GM18505 (cell line): ENCODE data around the gene UGT1A5.

Source experiments
- ATAC-seq: cut with Tn5 transposase; IDR thresholded peaks from one replicate; pipeline ENCODE4 v1.9.1; 2021; ENCODE audit not compliant: unreplicated experiment
- POLR2A ChIP-seq: IDR thresholded peaks from 4 replicates; pipeline ENCODE4 v1.6.1; 2011; ENCODE audit warnings: borderline replicate concordance; ENCODE audit not compliant: insufficient read depth, insufficient read length; ENCODE audit errors: extremely low read depth

The UGT1A5 gene

GRCh38 chr2:233766416-233766815, 53.7 kb downstream of the UGT1A5 start:
- ATAC-seq: no peak
- no peak for TF ChIP-seq POLR2A

GRCh38 chr2:233768076-233768475, 55.4 kb downstream of the UGT1A5 start:
- ATAC-seq: no peak
- TF ChIP-seq POLR2A: no peak

GRCh38 chr2:233769260-233769659, 56.6 kb downstream of the UGT1A5 start:
- no peak for TF ChIP-seq POLR2A
- no peak for ATAC-seq

DNA sequence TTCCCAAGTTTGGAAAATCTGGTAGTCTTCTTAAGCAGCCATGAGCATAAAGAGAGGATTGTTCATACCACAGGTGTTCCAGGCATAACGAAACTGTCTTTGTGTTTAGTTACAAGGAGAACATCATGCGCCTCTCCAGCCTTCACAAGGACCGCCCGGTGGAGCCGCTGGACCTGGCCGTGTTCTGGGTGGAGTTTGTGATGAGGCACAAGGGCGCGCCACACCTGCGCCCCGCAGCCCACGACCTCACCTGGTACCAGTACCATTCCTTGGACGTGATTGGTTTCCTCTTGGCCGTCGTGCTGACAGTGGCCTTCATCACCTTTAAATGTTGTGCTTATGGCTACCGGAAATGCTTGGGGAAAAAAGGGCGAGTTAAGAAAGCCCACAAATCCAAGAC, 59.4 kb downstream of the UGT1A5 start:
- no peak for TF ChIP-seq POLR2A
- no peak for ATAC-seq

GRCh38 chr2:233772583-233772982, 59.9 kb downstream of the UGT1A5 start:
- ATAC-seq: no peak
- TF ChIP-seq POLR2A: no peak

DNA sequence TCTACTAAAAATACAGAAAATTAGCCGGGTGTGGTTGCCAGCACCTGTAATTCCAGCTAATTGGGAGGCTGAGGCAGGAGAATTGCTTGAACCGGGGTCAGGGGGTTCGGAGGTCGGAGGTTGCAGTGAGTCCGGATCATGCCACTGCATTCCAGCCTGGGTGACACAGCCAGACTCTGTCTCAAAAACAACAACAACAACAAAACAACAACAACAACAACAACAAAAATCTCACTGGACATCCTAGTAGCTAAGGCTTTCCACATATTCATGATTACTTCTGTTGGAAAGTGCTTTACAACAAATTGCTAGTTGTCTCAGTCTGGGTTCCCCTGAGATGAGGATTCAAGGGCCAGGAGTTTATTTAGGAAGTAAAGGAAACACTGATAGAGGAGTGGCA, 61.1 kb downstream of the UGT1A5 start:
- no peak for TF ChIP-seq POLR2A
- no peak for ATAC-seq

DNA sequence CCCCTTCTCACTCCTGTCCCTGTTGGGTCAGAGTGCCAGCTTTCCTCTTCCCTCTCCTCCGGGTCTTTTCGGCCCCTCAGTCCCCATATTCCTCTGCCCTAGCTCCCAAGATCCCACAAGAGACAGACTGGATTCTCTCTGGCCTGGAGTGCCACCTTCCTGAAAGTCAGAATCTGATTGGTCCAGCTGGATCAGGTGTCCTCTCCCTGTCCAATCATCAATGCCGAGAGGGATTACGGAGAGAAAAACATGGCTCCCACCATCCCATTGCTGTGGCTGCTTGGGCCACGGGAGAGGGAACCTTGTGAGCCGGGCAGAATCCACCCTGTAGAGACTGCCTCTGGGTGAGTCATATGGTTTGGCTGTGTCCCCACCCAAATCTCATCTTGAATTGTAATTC, 62.7 kb downstream of the UGT1A5 start:
- no peak for TF ChIP-seq POLR2A
- ATAC-seq: no peak

DNA sequence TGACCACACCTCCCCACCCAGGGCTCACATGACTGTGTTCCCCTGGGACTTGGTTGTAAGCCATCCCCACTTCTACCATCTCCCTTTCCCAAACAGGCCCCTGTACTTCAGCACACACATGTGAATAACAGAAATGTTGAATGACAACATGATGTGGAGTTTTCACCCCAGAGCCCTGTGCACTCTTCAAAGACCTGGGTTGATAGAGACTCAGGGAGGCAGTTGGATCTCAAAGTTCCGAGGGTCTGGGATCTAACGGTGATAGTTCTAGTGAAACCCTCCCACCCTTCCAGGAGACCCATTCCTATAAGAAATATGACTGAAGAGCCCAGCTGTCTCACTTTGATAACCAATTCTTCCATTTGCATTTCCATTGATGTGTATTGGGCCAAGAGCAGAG, 65.3 kb downstream of the UGT1A5 start, which contains the start of gene MROH2A:
Gene MROH2A (plus strand): TSS at position 301 of the 400 bp plus-strand sequence. CDS start 1,029 bp downstream, outside the sequence.
- TF ChIP-seq POLR2A: no peak
- ATAC-seq: no peak

DNA sequence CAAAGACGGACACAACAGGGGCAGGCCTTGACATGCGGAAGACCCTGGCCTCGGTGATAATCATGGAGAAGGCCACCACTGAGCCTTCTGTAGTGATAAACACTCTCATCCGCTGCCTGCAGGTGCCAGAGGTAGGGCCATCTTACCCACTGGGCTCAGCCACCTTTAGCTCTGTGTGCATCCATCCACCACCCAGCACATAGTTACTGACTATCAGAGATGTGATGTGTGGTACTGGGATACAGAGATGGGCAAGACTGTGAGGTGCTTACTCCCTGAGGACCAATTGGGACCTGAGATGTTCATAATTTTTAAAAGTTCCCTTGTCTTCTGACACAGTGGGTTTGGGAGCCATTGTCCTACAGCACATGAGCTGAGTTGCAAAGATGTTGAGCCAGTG, 67.0 kb downstream of the UGT1A5 start:
- ATAC-seq: no peak
- TF ChIP-seq POLR2A: no peak

- no peak for ATAC-seq
- TF ChIP-seq POLR2A: no peak
Measured at GRCh38 chr2:233780771-233781170, 68.1 kb downstream of the UGT1A5 start.

DNA sequence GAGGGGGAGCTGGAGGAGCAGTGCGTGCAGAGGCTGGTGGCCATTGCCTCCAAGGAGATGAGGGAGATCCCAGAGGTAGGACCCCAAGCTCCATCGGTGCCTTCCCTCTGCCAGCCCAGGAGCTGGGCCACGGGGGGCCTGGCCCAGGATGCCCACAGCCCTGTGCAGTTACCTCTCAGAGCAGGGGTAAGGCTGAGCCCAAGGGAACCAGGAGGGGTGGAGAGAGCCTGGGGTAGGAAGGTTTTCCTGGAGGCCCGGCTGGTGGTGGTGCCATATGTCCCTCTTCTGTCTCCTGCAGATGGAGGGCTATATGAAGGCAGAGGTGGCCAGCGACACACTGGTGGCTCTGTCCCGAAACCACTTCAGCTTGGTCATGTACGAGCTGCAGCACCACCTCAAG, 76.8 kb downstream of the UGT1A5 start:
- ATAC-seq: no peak
- no peak for TF ChIP-seq POLR2A

DNA sequence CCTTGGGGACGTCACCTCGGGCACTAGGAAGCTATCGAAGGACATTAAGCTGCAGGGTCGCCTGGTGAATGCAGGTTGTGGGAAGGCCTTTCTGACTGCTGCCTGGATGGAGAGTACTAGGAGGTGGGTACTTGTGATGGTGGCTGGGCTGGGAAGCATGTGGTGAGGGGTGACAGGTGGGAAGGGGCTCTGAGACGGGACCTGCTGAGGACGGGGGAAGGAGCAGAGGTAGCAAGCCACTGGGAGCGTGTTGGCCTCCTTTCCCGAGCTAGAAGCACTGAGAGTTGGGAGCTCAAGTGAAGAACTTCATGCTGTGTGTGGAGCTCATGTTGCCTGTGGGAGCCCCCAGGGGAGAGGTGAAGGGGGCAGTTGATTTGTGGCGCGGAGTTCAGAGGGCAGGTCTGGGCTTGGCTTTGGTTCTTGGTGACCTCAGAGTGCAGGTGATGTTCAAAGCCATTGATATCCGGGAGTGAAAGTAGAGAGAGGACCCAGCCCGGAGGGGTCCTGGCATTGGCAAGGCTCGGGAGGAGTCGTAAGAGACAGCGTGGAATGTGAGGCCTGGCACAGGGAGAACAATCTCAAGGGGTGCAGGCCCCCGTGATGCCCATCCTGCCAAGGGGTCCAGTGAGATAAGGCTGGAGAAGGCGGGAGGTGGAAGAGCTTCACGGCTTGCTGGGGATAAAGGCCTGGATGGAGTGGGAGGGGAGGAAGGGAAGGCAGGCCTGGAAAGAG, 78.6 kb downstream of the UGT1A5 start:
- ATAC-seq: no peak
- no peak for TF ChIP-seq POLR2A

DNA sequence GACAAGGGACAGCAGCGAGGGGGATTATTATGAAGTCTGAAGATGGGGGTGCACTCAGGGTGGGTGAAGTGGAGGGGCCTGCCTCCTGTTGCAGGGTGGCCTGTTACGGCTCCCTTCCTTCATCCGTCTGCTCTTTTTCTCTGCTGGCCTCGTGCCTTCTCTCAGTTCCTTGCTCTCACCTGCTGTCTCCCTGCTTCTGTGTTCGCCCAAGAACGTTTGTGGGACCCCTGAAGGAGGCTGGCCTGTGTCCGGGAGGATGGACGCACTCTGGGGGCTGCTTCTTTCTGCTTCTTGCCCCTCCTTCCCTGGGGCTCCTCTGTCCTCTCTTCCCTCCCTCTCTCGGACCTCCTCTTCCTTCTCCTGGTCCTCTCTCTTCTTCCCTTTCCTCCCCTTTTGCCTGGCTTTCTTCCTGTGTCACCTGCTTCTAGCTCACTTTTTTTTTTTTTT, 79.2 kb downstream of the UGT1A5 start:
- no peak for TF ChIP-seq POLR2A
- no peak for ATAC-seq

DNA sequence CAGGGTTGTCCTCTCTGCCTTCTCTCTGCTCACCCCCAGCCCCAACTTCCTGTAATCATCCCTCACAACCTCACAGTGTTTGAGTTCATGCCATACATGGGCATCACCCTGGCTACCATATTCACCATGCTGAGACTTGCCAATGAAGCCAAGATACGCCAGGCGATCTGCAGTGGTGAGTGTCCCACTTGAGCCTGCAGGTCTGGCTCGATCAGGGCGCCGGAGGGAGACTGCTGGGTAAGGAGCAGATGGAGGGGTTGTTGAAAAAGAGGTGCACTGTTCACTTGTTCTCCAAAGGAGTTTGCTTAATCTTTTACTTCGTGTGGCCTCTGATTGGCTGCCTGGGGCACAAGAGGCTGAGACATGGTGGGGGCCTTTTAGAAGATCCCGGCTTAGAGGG, 80.0 kb downstream of the UGT1A5 start:
- no peak for TF ChIP-seq POLR2A
- no peak for ATAC-seq

DNA sequence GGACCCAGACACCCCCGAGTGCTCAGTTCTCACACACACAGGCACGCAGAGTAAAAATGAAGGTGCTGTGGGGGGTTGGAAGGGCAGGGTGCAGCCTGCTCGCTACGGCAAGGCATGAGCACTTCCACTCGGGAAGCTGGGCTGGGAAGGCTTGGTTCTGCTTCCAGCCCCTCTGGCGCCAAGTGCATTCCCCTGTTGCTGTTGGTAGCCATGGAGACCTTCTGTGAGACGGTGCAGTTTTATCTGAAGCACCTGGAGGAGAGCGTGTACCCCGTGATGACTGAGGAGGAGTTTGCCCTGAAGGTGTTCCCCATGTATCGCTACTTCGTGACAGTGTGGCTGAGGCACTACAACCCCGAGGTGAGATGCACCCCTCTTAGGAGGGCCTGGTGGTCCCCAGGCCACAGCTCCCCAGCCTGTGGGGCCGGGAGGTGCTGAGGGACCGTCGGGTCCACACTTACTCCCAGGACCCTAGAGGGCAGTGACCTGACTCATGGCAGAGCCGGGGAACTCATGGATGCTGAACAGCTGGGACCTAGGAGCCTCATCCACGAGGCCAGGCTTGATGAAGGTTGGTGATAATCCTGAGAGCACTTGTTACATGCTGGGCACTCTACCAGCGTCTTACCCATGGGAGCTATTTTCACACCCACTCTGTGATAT, 80.9 kb downstream of the UGT1A5 start:
- ATAC-seq: no peak
- TF ChIP-seq POLR2A: no peak

DNA sequence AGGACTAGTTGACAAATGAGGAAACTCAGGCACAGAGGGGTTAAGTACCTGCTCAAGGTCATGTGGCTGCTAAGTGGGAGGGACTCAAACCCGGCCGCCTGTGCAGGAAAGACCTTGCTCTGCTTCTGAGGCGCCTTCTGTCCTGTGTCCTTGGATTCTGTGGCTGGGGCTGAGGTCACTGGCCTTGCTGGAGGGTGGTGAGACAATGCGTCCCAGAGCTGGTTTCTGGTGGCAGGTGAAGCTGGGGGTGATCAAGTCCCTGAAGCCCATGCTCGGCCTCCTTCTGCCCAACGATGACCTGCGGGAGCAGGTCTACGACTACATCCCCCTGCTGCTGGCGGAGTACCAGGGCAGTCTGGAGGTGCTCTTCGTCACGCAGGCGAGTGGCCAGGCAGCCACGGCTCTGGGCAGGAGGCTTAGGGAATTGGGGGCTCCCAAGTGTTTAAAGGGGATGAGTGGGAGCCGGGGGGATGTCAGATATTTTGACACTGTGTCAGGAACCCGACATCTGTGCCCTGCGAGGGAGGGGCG, 81.5 kb downstream of the UGT1A5 start:
- no peak for TF ChIP-seq POLR2A
- ATAC-seq: no peak
